ENCODE results near the gene NT5C3A.
"Not testable (repeated sequence)": the region's sequence is repeated elsewhere in the genome, so short reads cannot be mapped to it uniquely, and the experiment has no call there.

Gene NT5C3A

GRCh38 chr7:33040803-33041516, 21.6 kb downstream of the NT5C3A start:
- peak; percentile 83 for DNase-seq

DNA sequence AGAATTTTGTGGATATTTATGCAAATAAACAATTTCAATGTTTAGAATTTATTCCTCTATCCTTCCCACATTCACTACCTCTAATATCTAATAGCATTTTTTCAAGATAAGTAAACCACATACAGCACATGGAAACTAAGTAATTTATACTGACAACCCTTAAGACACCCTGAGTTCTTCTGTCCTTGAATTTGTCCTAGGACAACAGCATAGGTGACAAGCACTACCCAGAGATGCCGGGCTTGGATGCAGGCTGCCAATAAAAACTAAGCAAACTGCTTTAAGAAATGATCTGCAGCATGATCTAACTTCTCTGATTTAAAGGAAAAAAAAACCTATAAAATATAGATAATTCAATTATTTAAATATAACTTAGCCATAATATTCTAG, 22.7 kb downstream of the NT5C3A start:
- DNase-seq, result no peak

- peak; percentile 32 for DNase-seq
These were observed 23.2 kb downstream of the NT5C3A start for GRCh38 chr7:33039257-33039902.

DNA sequence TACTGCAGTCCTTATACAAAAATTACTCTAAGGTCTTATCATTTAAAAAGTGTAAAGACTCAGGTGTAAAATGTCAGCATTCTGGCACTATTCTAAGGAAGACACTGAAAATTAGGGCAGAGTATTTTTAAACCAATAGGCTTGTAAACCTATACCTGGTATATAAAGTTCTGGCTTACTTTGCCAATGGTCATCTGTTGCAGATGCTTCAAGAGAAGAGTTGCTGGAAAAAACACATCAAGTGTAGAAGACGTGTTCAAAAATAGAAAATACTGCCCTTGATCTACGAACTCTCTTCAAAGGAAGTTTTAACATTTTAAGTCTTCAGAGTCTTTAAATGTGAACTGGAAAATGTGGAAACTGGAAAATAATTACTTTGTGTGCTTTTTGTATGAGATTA, 23.9 kb downstream of the NT5C3A start:
- no peak for DNase-seq

DNA sequence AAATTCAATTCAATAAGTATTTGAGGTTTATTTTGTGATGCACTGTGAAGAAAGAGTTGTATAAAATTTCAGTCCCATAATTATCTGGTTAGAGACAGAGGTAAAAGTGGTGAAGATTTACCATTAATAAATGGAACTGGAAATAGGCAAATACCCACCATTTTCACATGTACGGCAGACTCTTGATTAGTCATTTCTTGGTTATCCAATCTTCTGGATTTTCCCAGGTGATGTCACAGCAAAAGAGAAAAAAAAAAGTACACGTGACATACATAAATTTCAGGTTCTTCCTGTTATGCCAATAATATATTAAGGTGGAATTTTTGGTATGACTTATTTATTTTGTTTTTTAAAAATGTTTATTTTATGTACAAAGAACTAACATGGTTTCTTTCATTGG, 26.8 kb downstream of the NT5C3A start:
- DNase-seq, result no peak

- no peak for DNase-seq
These were observed 38.3 kb downstream of the NT5C3A start for GRCh38 chr7:33024189-33024757.

DNA sequence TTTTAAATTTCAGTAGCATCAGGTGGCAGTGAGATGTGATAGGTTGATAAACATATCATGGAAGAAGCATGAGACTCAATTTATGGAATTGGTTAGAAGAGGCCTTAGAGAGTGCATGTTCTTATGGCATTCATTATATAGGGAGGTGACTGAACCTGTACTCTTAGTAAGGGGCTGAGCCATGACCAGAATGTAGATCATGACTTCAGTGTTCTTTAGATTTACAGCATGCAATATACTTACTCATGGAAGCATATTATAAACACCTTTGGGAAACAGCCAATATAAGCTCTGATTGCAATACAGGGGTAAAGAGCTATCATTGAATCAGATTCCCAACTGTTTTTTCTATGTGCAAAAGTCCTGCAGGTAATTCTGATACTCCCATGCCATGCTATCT, 50.2 kb downstream of the NT5C3A start:
- no peak for DNase-seq

DNA sequence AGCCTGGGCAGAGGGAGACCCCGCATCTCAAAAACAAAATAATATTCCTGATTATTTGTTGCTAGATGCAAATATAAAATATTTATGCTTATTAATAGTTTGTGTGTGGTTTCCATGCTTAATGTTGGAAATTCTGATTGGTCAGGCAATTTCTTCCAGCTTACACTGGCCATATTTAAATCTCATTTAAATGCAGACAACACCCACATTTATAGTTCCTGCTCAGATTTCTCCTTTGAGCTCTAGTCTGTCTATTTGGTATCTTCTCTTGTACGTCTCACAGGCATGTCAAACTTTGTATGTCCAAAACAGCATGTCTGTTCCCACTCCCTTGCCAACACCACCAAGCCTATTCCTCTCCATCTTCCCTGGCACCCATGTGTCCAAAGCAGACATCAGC, 52.8 kb downstream of the NT5C3A start:
- no peak for DNase-seq

DNA sequence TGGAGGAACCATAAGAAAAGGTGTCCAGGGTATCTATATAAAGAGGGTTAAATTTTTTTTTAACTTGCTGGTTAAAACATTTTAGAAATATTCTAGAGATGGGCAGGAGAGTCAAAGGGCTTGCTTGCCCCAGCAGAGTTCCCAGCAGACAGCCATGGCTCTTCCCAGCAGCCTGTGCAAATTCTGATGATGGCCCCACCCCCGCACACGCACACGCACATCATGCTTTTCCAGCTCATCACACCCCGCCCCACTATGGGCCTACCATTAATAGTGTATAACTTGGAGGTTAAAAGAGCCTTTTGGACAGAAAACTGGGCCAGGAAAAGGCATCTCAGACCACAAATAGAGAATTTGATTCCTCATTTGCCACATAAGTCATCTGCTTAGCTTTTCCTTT, 56.9 kb downstream of the NT5C3A start:
- DNase-seq, result not testable (repeated sequence)

- DNase-seq, result not testable (repeated sequence)
These were observed 57.4 kb downstream of the NT5C3A start for GRCh38 chr7:33005193-33005592.

DNA sequence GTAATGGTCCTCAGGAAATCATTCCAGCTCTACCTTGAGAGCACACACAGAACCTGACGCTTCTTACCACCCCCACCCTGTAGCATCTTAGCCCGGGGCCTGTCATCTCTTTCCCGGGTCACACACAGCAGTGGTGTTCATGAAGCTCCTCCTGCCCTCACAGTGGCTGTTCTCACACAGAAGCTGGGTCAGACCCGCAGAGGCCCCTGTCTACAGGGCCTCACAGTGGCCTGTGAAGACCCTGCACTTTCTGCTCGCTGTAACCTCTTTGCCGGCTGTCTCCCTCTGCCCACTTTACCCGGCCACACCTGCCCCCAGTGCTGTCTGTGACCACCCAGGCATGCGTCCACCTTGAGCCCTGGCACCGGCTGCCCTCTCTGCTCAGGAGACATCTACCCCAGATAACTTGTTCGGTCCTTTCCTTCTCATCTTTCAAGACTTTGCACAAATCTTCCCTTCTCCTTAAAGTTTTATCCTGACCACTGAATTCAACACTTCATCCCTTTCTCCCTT, 58.4 kb downstream of the NT5C3A start:
- DNase-seq, result not testable (repeated sequence)

GRCh38 chr7:33003111-33003510, 59.5 kb downstream of the NT5C3A start:
- DNase-seq, result not testable (repeated sequence)

DNA sequence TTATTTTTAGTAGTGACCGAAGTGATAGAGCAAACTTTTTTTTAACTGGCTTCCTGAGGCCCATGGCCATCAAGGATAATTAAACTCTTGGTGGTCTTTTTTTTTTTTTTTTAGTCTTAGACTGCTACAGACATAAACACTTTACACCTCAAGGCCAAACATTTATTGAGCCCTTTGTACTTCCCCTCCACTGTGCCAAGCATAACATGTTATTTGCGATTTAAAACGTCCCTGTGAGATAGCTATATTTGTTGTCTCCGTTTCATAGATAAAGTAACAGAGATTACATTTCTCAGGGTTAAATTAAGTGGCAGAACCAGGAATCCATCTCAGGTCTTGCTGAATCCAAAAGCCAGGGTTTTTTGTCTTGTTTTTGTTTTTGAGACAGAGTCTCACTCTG, 63.2 kb downstream of the NT5C3A start:
- not testable (repeated sequence) for DNase-seq

- DNase-seq, result not testable (repeated sequence)
These were observed 64.0 kb downstream of the NT5C3A start for GRCh38 chr7:32998361-32999171.

DNA sequence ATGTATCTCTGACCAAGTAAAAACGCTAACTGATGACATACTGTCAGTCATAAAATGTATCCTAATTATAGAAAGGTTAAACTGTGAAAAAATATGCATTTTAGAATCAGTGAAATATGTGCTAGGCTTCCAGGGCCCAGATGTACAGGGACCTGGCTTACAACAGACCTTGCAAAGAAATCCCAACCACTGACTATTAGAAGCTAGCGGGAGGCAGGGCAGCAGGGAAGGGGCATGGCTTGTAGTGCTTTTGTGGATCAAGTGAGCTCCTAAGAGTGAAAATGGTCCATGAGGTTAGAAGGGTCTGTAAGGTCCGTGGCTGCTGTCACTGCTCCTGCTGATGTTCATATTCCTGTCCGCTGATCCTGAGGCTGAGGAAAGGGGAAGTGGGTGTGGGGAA, 64.6 kb downstream of the NT5C3A start:
- DNase-seq, result not testable (repeated sequence)

GRCh38 chr7:32992750-32993149, 69.8 kb downstream of the NT5C3A start:
- DNase-seq, result not testable (repeated sequence)

DNA sequence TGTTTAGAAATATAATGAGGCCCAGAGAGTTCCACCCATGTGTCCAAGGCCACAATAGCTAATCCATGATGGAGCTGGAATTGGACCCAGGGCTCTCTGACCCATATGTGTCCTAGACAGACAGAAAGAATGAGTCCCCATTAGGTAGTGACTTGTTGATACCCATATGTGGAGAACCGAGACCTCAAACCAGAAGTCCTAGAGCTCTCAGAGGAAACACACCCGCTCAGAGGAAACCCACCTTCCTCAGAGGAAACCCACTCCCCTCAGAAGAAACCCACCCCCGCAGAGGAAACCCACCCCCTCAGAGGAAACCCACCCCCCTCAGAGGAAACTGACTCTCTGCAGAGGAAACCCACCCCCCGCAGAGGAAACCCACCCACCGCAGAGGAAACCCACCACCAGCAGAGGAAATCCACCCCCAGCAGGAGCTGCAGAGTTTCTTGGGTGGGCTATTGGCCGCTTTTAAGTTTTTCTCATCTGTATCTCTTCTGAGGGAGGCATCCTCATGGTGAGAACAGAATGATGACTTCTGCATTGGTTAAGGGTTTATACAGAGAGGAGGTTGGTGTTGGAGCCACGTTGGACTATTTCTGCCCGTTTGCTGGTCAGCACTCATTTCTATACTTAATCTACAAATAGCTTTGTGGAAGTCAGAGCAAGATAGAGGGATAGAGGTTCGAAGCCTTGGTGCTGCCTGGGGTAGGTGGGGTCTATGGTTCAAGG, 70.4 kb downstream of the NT5C3A start:
- DNase-seq, result peak; percentile 6

- DNase-seq, result not testable (repeated sequence)
These were observed 71.4 kb downstream of the NT5C3A start for GRCh38 chr7:32991068-32991585.

DNA sequence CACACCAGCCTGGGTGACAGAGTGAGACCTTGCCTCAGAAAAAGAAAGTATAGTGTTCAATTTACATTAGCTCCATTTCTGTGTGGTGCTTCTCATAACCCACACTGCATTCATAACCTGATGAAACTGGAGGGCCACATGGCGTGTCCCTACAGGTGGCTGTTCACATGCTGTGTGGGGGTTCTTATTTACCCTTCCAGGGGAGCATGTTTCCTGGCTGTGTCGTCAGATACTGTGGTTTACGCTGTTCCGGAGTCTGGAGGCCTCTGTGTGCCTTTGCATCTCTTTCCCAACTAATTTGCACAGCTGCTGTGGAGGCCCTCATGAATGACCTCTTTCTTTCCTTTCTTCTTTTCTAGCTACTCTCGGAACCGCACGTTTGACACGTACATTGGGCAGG, 74.4 kb downstream of the NT5C3A start:
- not testable (repeated sequence) for DNase-seq

DNA sequence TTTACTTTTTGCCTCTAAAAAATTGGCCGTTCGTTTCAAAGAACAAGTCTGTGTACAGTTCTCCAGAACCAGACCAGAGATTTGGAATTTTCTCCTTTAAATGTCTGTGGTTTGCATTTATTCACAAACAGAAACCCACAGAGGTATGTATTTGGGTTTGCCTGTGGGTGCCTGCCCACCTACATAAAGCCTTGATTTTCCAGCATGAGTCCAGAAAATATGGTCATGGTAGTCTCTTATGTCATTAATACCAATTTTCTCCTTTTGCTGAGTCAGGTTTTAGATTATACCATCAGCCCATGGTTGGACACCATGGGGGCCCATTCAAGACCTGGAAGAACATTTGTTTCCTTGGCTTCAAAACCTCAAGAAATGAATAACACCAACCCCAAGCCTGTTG, 82.7 kb downstream of the NT5C3A start:
- not testable (repeated sequence) for DNase-seq

- DNase-seq, result not testable (repeated sequence)
These were observed 83.3 kb downstream of the NT5C3A start for GRCh38 chr7:32979246-32979645.

DNA sequence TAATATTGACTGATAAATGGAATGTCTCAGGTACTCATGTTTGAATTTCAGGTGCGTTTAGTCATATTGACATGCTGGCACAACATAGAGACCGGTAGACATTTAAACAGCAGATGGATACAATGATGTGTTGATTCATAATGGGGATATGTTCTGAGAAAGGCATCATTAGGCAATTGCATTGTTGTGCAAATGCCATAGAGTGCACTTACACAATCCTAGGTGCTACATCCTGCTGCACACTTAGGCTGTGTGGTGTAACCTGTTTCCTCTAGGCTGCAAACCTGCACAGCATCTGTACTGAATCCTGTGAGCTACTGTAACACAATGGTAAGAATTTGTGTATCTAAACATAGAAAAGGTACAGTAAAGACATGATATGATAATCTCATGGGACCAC, 85.4 kb downstream of the NT5C3A start:
- not testable (repeated sequence) for DNase-seq
